GM23338 (cell line): Measurements from ENCODE around the gene PRPF4. TPM values are rescaled to one million over a fixed set of nuclear protein-coding genes. Genes with fewer than 3 reads are reported as not detected.
A peak's percentile ranks its signal among the peaks of the same experiment; 100 is the strongest.

ENCODE experiments used
- ATAC-seq: fragments of 200-7000 bp; cut with Tn5 transposase; 3 replicates; pipeline ENCODE4 v1.9.1; 2020
- DNase-seq: peaks from one replicate; pipeline ENCODE4 v3.0.0-alpha.2; 2015; ENCODE audit warnings: low spot score
- H2AFZ ChIP-seq: fragments of 200-600 bp; sonication (generic); 2 replicates; pipeline ENCODE4 v1.8.0; 2016; ENCODE audit warnings: antibody characterized with exemption, mild to moderate bottlenecking, moderate library complexity
- H3F3A ChIP-seq: fragments of 200-600 bp; sonication (generic); replicated peaks from 2 replicates; pipeline ENCODE4 v1.8.0; 2017; ENCODE audit warnings: antibody characterized with exemption, mixed run types, low read depth
- H3K27ac ChIP-seq: fragments of 200-600 bp; sonication (generic); 2 replicates; pipeline ENCODE4 v1.6.1; 2016; ENCODE audit warnings: low read depth
- H3K27me3 ChIP-seq: fragments of 200-600 bp; sonication (generic); 2 replicates; pipeline ENCODE4 v1.8.0; 2016; ENCODE audit warnings: mild to moderate bottlenecking, mixed run types, moderate library complexity; ENCODE audit not compliant: insufficient read depth
- H3K36me3 ChIP-seq: fragments of 200-600 bp; sonication (generic); 2 replicates; pipeline ENCODE4 v1.8.0; 2016; ENCODE audit warnings: mild to moderate bottlenecking; ENCODE audit not compliant: insufficient read depth
- H3K4me1 ChIP-seq: fragments of 200-600 bp; sonication (generic); 2 replicates; pipeline ENCODE4 v1.8.0; 2016; ENCODE audit warnings: mild to moderate bottlenecking, moderate library complexity; ENCODE audit not compliant: insufficient read depth
- H3K4me2 ChIP-seq: fragments of 200-600 bp; sonication (generic); 2 replicates; pipeline ENCODE4 v1.7.1; 2017; ENCODE audit warnings: mixed run types
- H3K4me3 ChIP-seq: fragments of 200-600 bp; sonication (generic); 2 replicates; pipeline ENCODE4 v1.6.1; 2016; ENCODE audit warnings: mixed run types
- H3K79me2 ChIP-seq: fragments of 200-600 bp; sonication (generic); replicated peaks from 2 replicates; pipeline ENCODE4 v1.8.0; 2017; ENCODE audit warnings: mild to moderate bottlenecking; ENCODE audit not compliant: insufficient read depth
- H3K9me2 ChIP-seq: fragments of 200-600 bp; sonication (generic); 2 replicates; pipeline ENCODE4 v1.8.0; 2017; ENCODE audit not compliant: insufficient read depth
- H4K20me1 ChIP-seq: fragments of 200-600 bp; sonication (generic); replicated peaks from 2 replicates; pipeline ENCODE4 v1.8.0; 2017; ENCODE audit warnings: mild to moderate bottlenecking; ENCODE audit not compliant: insufficient read depth
- H3K27ac Mint-ChIP-seq: 2 replicates; pipeline ENCODE4 v1.8.0; 2020; ENCODE audit warnings: inconsistent platforms, mild to moderate bottlenecking, moderate library complexity, mixed read lengths
- H3K27me3 Mint-ChIP-seq: 3 replicates; pipeline ENCODE4 v1.8.0; 2022; ENCODE audit warnings: low read depth, mild to moderate bottlenecking, moderate library complexity, mixed read lengths, inconsistent platforms; ENCODE audit not compliant: insufficient read depth, poor library complexity
- H3K36me3 Mint-ChIP-seq: 3 replicates; pipeline ENCODE4 v1.8.0; 2021; ENCODE audit warnings: low read depth, mild to moderate bottlenecking, inconsistent platforms, moderate library complexity, mixed read lengths
- H3K4me1 Mint-ChIP-seq: 3 replicates; pipeline ENCODE4 v1.8.0; 2020; ENCODE audit warnings: mild to moderate bottlenecking, inconsistent platforms, mixed read lengths
- H3K4me3 Mint-ChIP-seq: 3 replicates; pipeline ENCODE4 v1.8.0; 2021; ENCODE audit warnings: moderate library complexity, mild to moderate bottlenecking, inconsistent platforms, mixed read lengths
- H3K9me3 Mint-ChIP-seq: 3 replicates; pipeline ENCODE4 v1.8.0; 2020; ENCODE audit warnings: moderate library complexity, mild to moderate bottlenecking, inconsistent platforms, mixed read lengths
- CREB1 ChIP-seq: fragments of 250-450 bp; sonication (Bioruptor Pico); IDR thresholded peaks from 2 replicates; pipeline ENCODE4 v1.5.0; 2020; ENCODE audit warnings: low read depth, mild to moderate bottlenecking, moderate library complexity
- CTCF ChIP-seq, 2 experiments: fragments of 200-600 bp in 1 of 2; sonication (generic) in 1 of 2; conservative IDR thresholded peaks; 2 replicates each; pipeline versions ENCODE4 v1.5.1 to v1.6.1; 2016 to 2017; ENCODE audit warnings: antibody characterized with exemption in 2 of 2, low read depth in 2 of 2, mild to moderate bottlenecking in 2 of 2, moderate library complexity in 1 of 2
- EZH2 ChIP-seq: fragments of 200-600 bp; sonication (generic); IDR thresholded peaks from one replicate; pipeline ENCODE4 v1.8.0; 2017; ENCODE audit warnings: antibody characterized with exemption, mild to moderate bottlenecking, low read depth; ENCODE audit not compliant: unreplicated experiment
- EZH2phosphoT487 ChIP-seq: fragments of 200-600 bp; sonication (generic); IDR thresholded peaks from one replicate; pipeline ENCODE4 v1.8.1; 2018; ENCODE audit warnings: antibody characterized with exemption; ENCODE audit not compliant: unreplicated experiment
- JUNB ChIP-seq: IDR thresholded peaks from one replicate; pipeline ENCODE4 v1.6.1; 2016; ENCODE audit warnings: antibody characterized with exemption; ENCODE audit not compliant: unreplicated experiment
- NANOG ChIP-seq: IDR thresholded peaks from 2 replicates; pipeline ENCODE4 v1.6.1; 2016; ENCODE audit warnings: antibody characterized with exemption, borderline replicate concordance
- POLR2AphosphoS5 ChIP-seq: IDR thresholded peaks from 2 replicates; pipeline ENCODE4 v1.6.1; 2016; ENCODE audit warnings: antibody characterized with exemption, low read depth
- STAT1 ChIP-seq: IDR thresholded peaks from one replicate; pipeline ENCODE4 v1.6.1; 2016; ENCODE audit warnings: antibody characterized with exemption; ENCODE audit not compliant: unreplicated experiment
- ZNF114 ChIP-seq: fragments of 250-450 bp; sonication (Bioruptor Pico); IDR thresholded peaks from 2 replicates; pipeline ENCODE4 v1.5.0; 2020; ENCODE audit warnings: mild to moderate bottlenecking, moderate library complexity
- ZNF331 ChIP-seq: fragments of 250-450 bp; sonication (Bioruptor Pico); IDR thresholded peaks from 2 replicates; pipeline ENCODE4 v1.5.0; 2020; ENCODE audit warnings: low read depth, mild to moderate bottlenecking, moderate library complexity
- polyA plus RNA-seq: library from polyadenylated mRNA; unstranded; fragments of >200 nt; fragmentation: Nextera tagmentation; extraction: Ambion mirVana; gene quantifications from 2 replicates; pipeline ENCODE4 v1.2.1, GENCODE V29; 2016
- total RNA-seq: library from RNA; depleted of rRNA; stranded (reverse); fragments of >200 nt; shearing (Covaris generic); gene quantifications from 2 replicates; pipeline ENCODE4 v1.2.3, GENCODE V29; 2014
- TF ChIP-seq, protein P1 (sequence below): IDR thresholded peaks from 2 replicates; pipeline ENCODE4 v1.6.1; 2016; ENCODE audit warnings: antibody characterized with exemption
- TF ChIP-seq, protein P2 (sequence below): fragments of 250-450 bp; sonication (Bioruptor Pico); IDR thresholded peaks from 2 replicates; pipeline ENCODE4 v1.5.0; 2020; ENCODE audit warnings: mild to moderate bottlenecking, moderate library complexity

Gene PRPF4
- total and polyA plus RNA-seq, 2 experiments from 2014 or later, result 18.7 to 34.6 TPM

GRCh38 chr9:113237026-113237425, 38.4 kb upstream of the PRPF4 start (continued):
- TF ChIP-seq EZH2 (no peak), POLR2AphosphoS5 (no peak), ZNF331 (CRISPR knock-in tag) (no peak), EZH2phosphoT487 (no peak), NANOG (no peak), JUNB (no peak), STAT1 (no peak), CTCF (conservative IDR thresholded peaks at IDR 0.05; ENCODE audit: low read depth in 2 of 2) (no peak)

DNA sequence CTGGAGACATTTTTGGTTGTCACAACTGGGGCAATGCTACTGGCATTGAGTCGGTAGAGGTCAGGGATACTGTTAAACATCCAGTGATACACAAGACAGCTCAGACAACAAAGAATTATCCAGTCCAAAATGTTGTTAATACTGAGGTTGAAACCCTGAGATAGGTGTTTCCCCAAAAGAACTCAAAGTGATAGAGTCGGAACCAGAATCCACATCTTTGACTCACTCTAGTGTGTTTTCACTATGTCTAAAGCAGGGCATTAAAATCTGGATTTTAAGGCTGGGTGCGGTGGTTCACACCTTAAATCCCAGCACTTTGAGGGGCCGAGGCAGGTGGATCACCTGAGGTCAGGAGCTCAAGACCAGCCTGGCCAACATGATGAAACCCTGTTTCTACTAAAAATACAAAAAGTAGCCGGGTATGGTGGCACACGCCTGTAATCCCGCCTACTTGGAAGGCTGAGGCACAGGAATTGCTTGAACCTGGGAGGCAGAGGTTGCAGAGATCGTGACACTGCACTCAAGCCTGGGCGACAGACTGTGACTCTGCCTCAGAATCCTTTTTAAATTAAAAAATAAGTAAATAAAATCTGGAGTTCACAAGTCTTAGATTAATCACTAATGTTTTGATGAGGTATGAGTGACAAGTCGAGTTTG, 37.1 kb upstream of the PRPF4 start:
- ATAC-seq, result no peak
- Histone ChIP-seq H4K20me1 (peaks cover 13% of the 10 kb centered on the region), H3K27me3 (no peaks in the 10 kb centered on the region), H3F3A (no peaks in the 10 kb centered on the region), H3K36me3 (no peaks in the 10 kb centered on the region), H3K9me2 (no peaks in the 10 kb centered on the region), H3K4me3 (no peak overlapping the region), H3K27ac (0 out of 2 replicates have a peak overlapping the region, but pooled peaks have one; percentile 22), H3K4me2 (no peak overlapping the region), H3K79me2 (no peaks in the 10 kb centered on the region), H2AFZ (no peak overlapping the region), H3K4me1 (no peaks in the 10 kb centered on the region)
- Mint-ChIP-seq H3K27ac (no peak overlapping the region), H3K27me3 (peaks cover 2% of the 10 kb centered on the region), H3K9me3 (no peaks in the 10 kb centered on the region), H3K4me1 (no peaks in the 10 kb centered on the region), H3K36me3 (no peaks in the 10 kb centered on the region), H3K4me3 (no peak overlapping the region)
- no peak for TF ChIP-seq JUNB
- TF ChIP-seq STAT1, result no peak
- no peak for TF ChIP-seq CREB1 (CRISPR knock-in tag)
- TF ChIP-seq ZNF331 (CRISPR knock-in tag), result no peak
- no peak for DNase-seq

DNA sequence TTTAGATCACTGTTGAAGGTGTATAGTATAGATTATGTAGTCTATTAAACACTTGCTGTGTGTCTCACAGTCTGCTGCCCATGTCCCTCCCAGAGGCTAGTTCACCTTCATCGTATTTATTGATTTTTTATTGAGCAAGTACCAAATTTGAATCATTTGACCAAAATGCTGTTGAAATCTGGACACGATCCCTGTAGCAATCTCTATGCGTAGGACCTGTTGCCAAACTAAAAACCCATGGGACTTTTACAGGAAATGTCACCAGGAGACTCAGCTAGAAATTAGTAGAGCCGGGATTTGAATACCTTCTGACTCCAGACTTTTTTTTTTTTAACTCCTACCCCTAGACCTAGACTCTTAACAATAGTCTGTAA, 36.6 kb upstream of the PRPF4 start:
- ATAC-seq (no peak), DNase-seq (no peak)
- H2AFZ ChIP-seq, result no peak overlapping the region
- peaks cover 2% of the 10 kb centered on the region for H3K27me3 Mint-ChIP-seq
- no peaks in the 10 kb centered on the region for H3K4me1 Mint-ChIP-seq
- no peak overlapping the region for H3K4me2 ChIP-seq
- H3K9me3 Mint-ChIP-seq, result no peaks in the 10 kb centered on the region
- H3K36me3 ChIP-seq, result no peaks in the 10 kb centered on the region
- H3K27me3 ChIP-seq, result no peaks in the 10 kb centered on the region
- H3K4me1 ChIP-seq, result no peaks in the 10 kb centered on the region
- no peak overlapping the region; the same call in 1 of the 2 replicates for H3K27ac Mint-ChIP-seq
- H3K27ac ChIP-seq, result no peak overlapping the region
- H4K20me1 ChIP-seq, result peaks cover 18% of the 10 kb centered on the region
- no peaks in the 10 kb centered on the region for H3K36me3 Mint-ChIP-seq
- no peaks in the 10 kb centered on the region for H3K9me2 ChIP-seq
- no peak overlapping the region for H3K4me3 Mint-ChIP-seq
- H3F3A ChIP-seq, result no peaks in the 10 kb centered on the region
- H3K79me2 ChIP-seq, result no peaks in the 10 kb centered on the region
- no peak overlapping the region for H3K4me3 ChIP-seq
- TF ChIP-seq EZH2 (no peak), NANOG (no peak), ZNF114 (CRISPR knock-in tag) (no peak)
- TF ChIP-seq, protein P1, sequence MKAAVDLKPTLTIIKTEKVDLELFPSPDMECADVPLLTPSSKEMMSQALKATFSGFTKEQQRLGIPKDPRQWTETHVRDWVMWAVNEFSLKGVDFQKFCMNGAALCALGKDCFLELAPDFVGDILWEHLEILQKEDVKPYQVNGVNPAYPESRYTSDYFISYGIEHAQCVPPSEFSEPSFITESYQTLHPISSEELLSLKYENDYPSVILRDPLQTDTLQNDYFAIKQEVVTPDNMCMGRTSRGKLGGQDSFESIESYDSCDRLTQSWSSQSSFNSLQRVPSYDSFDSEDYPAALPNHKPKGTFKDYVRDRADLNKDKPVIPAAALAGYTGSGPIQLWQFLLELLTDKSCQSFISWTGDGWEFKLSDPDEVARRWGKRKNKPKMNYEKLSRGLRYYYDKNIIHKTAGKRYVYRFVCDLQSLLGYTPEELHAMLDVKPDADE, result no peak
- TF ChIP-seq, protein P2, sequence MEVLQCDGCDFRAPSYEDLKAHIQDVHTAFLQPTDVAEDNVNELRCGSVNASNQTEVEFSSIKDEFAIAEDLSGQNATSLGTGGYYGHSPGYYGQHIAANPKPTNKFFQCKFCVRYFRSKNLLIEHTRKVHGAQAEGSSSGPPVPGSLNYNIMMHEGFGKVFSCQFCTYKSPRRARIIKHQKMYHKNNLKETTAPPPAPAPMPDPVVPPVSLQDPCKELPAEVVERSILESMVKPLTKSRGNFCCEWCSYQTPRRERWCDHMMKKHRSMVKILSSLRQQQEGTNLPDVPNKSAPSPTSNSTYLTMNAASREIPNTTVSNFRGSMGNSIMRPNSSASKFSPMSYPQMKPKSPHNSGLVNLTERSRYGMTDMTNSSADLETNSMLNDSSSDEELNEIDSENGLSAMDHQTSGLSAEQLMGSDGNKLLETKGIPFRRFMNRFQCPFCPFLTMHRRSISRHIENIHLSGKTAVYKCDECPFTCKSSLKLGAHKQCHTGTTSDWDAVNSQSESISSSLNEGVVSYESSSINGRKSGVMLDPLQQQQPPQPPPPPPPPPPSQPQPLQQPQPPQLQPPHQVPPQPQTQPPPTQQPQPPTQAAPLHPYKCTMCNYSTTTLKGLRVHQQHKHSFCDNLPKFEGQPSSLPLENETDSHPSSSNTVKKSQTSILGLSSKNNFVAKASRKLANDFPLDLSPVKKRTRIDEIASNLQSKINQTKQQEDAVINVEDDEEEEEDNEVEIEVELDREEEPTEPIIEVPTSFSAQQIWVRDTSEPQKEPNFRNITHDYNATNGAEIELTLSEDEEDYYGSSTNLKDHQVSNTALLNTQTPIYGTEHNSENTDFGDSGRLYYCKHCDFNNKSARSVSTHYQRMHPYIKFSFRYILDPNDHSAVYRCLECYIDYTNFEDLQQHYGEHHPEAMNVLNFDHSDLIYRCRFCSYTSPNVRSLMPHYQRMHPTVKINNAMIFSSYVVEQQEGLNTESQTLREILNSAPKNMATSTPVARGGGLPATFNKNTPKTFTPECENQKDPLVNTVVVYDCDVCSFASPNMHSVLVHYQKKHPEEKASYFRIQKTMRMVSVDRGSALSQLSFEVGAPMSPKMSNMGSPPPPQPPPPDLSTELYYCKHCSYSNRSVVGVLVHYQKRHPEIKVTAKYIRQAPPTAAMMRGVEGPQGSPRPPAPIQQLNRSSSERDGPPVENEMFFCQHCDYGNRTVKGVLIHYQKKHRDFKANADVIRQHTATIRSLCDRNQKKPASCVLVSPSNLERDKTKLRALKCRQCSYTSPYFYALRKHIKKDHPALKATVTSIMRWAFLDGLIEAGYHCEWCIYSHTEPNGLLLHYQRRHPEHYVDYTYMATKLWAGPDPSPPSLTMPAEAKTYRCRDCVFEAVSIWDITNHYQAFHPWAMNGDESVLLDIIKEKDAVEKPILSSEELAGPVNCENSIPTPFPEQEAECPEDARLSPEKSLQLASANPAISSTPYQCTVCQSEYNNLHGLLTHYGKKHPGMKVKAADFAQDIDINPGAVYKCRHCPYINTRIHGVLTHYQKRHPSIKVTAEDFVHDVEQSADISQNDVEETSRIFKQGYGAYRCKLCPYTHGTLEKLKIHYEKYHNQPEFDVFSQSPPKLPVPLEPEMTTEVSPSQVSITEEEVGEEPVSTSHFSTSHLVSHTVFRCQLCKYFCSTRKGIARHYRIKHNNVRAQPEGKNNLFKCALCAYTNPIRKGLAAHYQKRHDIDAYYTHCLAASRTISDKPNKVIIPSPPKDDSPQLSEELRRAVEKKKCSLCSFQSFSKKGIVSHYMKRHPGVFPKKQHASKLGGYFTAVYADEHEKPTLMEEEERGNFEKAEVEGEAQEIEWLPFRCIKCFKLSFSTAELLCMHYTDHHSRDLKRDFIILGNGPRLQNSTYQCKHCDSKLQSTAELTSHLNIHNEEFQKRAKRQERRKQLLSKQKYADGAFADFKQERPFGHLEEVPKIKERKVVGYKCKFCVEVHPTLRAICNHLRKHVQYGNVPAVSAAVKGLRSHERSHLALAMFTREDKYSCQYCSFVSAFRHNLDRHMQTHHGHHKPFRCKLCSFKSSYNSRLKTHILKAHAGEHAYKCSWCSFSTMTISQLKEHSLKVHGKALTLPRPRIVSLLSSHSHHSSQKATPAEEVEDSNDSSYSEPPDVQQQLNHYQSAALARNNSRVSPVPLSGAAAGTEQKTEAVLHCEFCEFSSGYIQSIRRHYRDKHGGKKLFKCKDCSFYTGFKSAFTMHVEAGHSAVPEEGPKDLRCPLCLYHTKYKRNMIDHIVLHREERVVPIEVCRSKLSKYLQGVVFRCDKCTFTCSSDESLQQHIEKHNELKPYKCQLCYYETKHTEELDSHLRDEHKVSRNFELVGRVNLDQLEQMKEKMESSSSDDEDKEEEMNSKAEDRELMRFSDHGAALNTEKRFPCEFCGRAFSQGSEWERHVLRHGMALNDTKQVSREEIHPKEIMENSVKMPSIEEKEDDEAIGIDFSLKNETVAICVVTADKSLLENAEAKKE (CRISPR knock-in tag), result no peak
